ENCODE results near the gene HDAC9.
"Not testable (repeated sequence)": the region's sequence is repeated elsewhere in the genome, so short reads cannot be mapped to it uniquely, and the experiment has no call there.

The HDAC9 gene

GRCh38 chr7:18706670-18707069 is 211.1 kb downstream of the HDAC9 start:
- TF ChIP-seq CTCF (IDR thresholded peaks at IDR 0.05; ENCODE audit: insufficient read depth, missing control alignments): no peak
- no peak for DNase-seq (ENCODE audit: insufficient read length, low spot score)
- FAIRE-seq: no peak

DNA sequence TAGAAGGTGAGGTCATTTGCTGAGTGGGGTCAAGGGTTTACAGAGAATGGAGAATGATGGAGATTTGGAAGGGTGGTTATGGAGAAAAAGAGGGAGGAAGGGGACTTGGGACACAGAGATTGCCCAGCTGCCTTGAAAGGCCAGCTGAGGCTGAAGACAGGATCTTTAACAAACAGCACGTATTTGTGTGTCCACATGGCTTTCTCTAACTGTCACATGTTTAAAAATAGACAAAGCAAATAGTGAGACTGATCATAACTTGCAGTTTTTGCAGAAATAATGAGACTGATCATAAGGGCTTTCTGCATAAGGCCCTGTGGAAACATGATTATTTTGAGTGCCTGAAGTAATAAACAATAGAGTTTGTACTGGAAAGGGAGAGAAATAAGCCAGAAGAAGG is 212.7 kb downstream of the HDAC9 start:
- TF ChIP-seq CTCF (IDR thresholded peaks at IDR 0.05; ENCODE audit: insufficient read depth, missing control alignments): no peak
- DNase-seq (ENCODE audit: insufficient read length, low spot score) (no peak), FAIRE-seq (no peak)

DNA sequence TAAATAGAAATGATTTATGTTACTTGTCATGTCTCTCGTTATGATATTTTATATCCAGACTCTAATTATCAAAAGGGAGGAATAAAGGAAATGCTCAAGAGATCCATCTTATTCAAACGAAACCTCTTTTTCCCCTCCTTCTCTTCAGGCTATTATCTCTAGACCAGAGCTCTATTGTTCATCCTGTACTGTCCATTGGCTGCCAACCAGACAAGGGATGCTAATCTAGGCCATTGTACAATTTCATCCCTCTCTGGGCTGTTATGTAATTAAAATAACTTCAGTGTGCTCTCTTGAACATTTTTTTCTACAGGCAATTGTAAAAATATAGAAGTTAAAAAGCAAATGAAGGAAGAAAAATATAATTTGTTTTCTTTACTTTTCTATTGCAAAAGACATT is 220.4 kb downstream of the HDAC9 start:
- no peak for FAIRE-seq
- no peak for DNase-seq (ENCODE audit: insufficient read length, low spot score)
- TF ChIP-seq CTCF (IDR thresholded peaks at IDR 0.05; ENCODE audit: insufficient read depth, missing control alignments): no peak

- TF ChIP-seq CTCF (IDR thresholded peaks at IDR 0.05; ENCODE audit: insufficient read depth, missing control alignments): no peak
- no peak for FAIRE-seq
Measured at GRCh38 chr7:18721429-18721828, 225.9 kb downstream of the HDAC9 start.

GRCh38 chr7:18724318-18724717 is 228.8 kb downstream of the HDAC9 start:
- FAIRE-seq (no peak), DNase-seq (ENCODE audit: insufficient read length, low spot score) (no peak)
- no peak for TF ChIP-seq CTCF (IDR thresholded peaks at IDR 0.05; ENCODE audit: insufficient read depth, missing control alignments)

More at GRCh38 chr7:18721429-18721828, 225.9 kb downstream of the HDAC9 start:
- no peak for DNase-seq (ENCODE audit: insufficient read length, low spot score)

- TF ChIP-seq CTCF (IDR thresholded peaks at IDR 0.05; ENCODE audit: insufficient read depth, missing control alignments): no peak
- no peak for FAIRE-seq
- DNase-seq (ENCODE audit: insufficient read length, low spot score): no peak
Measured at GRCh38 chr7:18727115-18727870, 231.7 kb downstream of the HDAC9 start.

DNA sequence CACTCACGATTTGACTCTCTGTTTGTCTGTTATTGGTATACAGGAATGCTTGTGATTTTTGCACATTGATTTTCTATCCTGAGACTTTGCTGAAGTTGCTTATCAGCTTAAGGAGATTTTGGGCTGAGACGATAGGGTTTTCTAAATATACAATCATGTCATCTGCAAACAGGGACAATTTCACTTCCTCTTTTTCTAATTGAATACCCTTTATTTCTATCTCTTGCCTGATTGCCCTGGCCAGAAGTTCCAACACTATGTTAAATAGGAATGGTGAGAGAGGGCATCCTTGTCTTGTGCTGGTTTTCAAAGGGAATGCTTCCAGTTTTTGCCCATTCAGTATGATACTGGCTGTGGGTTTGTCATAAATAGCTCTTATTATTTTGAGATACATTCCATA is 240.5 kb downstream of the HDAC9 start:
- not testable (repeated sequence) for FAIRE-seq; DNase-seq (ENCODE audit: insufficient read length, low spot score)
